ENCODE measurements around the gene CLCNKB. TPM values are rescaled to one million over a fixed set of nuclear protein-coding genes. Genes with fewer than 3 reads are reported as not detected.
"Not testable (repeated sequence)": the region's sequence is repeated elsewhere in the genome, so short reads cannot be mapped to it uniquely, and the experiment has no call there.

Gene CLCNKB
- total RNA-seq, 1 experiment from 2014 or later, result 1.1 TPM

DNA sequence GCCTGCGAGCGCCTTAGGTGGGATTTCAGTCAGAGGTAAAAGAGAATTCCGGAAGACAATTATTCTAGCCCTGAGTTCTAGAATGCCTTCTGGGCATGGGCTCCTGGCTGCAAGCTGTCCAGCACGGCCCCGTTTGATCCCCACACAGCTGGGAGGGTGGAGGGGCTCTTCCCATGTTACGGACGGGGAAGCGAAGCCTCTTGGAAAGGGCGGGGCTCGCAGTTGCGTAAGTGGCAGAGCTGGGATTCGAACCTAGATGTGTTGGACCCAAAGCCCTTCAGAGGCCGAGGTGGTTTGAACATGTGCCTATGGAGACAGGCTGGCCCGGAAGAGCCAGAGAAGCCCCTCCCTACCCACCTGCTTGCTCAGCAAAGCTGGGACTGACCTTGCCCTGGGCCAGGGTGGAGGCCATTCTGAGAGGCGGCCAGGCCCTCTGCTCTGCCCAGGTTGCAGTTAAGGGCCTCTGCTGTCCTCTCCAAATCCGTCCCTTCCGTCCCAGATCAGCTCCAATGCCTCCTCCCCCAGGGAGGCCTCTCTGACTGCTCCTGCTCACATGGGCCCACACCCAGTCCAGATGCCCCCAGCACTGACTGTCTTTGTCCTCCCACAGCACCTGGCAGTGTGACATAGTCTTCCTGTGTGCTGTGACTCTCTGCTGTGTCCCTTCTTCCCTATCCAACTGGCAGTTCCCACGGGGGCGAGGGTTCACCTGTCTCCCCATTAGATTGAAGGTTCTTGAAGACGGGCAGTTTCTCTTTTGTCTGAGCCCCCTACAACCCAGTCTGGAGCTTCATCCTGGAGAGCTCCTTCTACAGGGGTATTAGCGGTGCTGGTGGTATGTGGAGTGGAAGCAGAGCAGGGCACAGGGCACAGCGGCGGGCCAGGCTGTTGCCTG, 24.6 kb upstream of the CLCNKB start:
- H3F3A ChIP-seq (ENCODE audit: insufficient read depth, low read depth), result peaks cover 3% of the 10 kb centered on the region; the same call in 1 of the 2 replicates
- H3K27ac ChIP-seq, result no peak overlapping the region
- no peak overlapping the region for H2AFZ ChIP-seq
- no peaks in the 10 kb centered on the region for H3K79me2 ChIP-seq (ENCODE audit: low read depth)
- H3K9me2 ChIP-seq (ENCODE audit: insufficient read depth), result no peaks in the 10 kb centered on the region
- no peaks in the 10 kb centered on the region for H4K20me1 ChIP-seq (ENCODE audit: insufficient read depth)
- ChIA-PET CTCF (interaction anchor here (0.5 to 0.6 kb wide), 3 partner anchors 22 to 170 kb away, joined by 3 to 12 read pairs (median 4); no protein-coding TSS in a partner anchor), POLR2A (ENCODE audit: unreplicated experiment) (no interaction called here)
- TF ChIP-seq CTCF (conservative IDR thresholded peaks at IDR 0.05) (no peak), EZH2 (IDR thresholded peaks at IDR 0.05; ENCODE audit: low read depth) (no peak)
- H3K4me1 ChIP-seq (replicated peaks; ENCODE audit: insufficient read depth), result no peaks in the 10 kb centered on the region
- H3K36me3 ChIP-seq (ENCODE audit: low read depth), result no peaks in the 10 kb centered on the region
- DNase-seq, result no peak
- H3K4me3 ChIP-seq, result no peak overlapping the region
- no peaks in the 10 kb centered on the region for H3K9me3 ChIP-seq (ENCODE audit: insufficient read depth, low read depth)
- no peaks in the 10 kb centered on the region for H3K27me3 ChIP-seq (ENCODE audit: insufficient read depth, low read depth)
- intact Hi-C loops (cut with micrococcal nuclease; ENCODE audit: unreplicated experiment), result no loop called here
- no TSS peak for BruUV-seq (replicated peaks)
- no peak overlapping the region for H3K4me2 ChIP-seq

- Histone ChIP-seq H3K4me1 (replicated peaks; ENCODE audit: insufficient read depth) (no peaks in the 10 kb centered on the region), H3K27me3 (ENCODE audit: insufficient read depth, low read depth) (no peaks in the 10 kb centered on the region), H3K9me2 (ENCODE audit: insufficient read depth) (no peaks in the 10 kb centered on the region), H3K27ac (no peak overlapping the region), H3K4me3 (no peak overlapping the region), H3K9me3 (ENCODE audit: insufficient read depth, low read depth) (no peaks in the 10 kb centered on the region), H3K79me2 (ENCODE audit: low read depth) (no peaks in the 10 kb centered on the region), H3K36me3 (ENCODE audit: low read depth) (no peaks in the 10 kb centered on the region), H4K20me1 (ENCODE audit: insufficient read depth) (no peaks in the 10 kb centered on the region), H2AFZ (no peak overlapping the region), H3F3A (ENCODE audit: insufficient read depth, low read depth) (no peaks in the 10 kb centered on the region), H3K4me2 (no peak overlapping the region)
- no peak for DNase-seq
- intact Hi-C loops (cut with micrococcal nuclease; ENCODE audit: unreplicated experiment), result no loop called here
- TF ChIP-seq CTCF (conservative IDR thresholded peaks at IDR 0.05), result no peak
- TF ChIP-seq EZH2 (IDR thresholded peaks at IDR 0.05; ENCODE audit: low read depth), result no peak
- POLR2A ChIA-PET (ENCODE audit: unreplicated experiment), result no interaction called here
- BruUV-seq (replicated peaks), result no TSS peak
- CTCF ChIA-PET, result no interaction called here
These were observed 23.8 kb upstream of the CLCNKB start for GRCh38 chr1:16019644-16020277.

DNA sequence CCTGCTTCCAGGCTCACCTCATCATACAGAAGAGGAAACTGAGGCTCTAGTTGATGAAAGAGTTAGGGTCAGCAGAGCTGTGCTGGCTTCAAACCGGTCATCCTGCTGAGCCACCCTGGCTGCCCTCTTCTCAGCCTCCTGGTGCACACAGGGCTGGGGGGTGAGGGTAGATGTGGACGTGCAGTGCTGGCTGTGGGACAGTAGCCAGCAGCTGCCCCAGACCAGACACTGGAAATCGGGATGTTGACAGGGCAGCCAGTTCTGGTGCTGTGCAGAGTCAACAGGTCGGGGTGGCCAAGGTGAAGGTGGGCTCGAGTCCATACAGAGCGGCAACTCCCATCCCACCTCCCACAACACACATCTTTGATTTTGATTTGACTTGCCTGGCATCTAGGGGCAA, 23.3 kb upstream of the CLCNKB start:
- no peak for DNase-seq
- Histone ChIP-seq H3F3A (ENCODE audit: insufficient read depth, low read depth) (0 out of 2 replicates have a peak, but pooled peaks cover under 1% of the 10 kb centered on the region), H3K4me3 (no peak overlapping the region), H2AFZ (no peak overlapping the region), H4K20me1 (ENCODE audit: insufficient read depth) (no peaks in the 10 kb centered on the region), H3K9me2 (ENCODE audit: insufficient read depth) (no peaks in the 10 kb centered on the region), H3K79me2 (ENCODE audit: low read depth) (no peaks in the 10 kb centered on the region), H3K27me3 (ENCODE audit: insufficient read depth, low read depth) (no peaks in the 10 kb centered on the region), H3K9me3 (ENCODE audit: insufficient read depth, low read depth) (no peaks in the 10 kb centered on the region), H3K27ac (no peak overlapping the region), H3K4me2 (no peak overlapping the region), H3K4me1 (replicated peaks; ENCODE audit: insufficient read depth) (no peaks in the 10 kb centered on the region), H3K36me3 (ENCODE audit: low read depth) (no peaks in the 10 kb centered on the region)
- no TSS peak for BruUV-seq (replicated peaks)
- CTCF ChIA-PET, result no interaction called here
- TF ChIP-seq CTCF (conservative IDR thresholded peaks at IDR 0.05) (no peak), EZH2 (IDR thresholded peaks at IDR 0.05; ENCODE audit: low read depth) (no peak)
- intact Hi-C loops (cut with micrococcal nuclease; ENCODE audit: unreplicated experiment), result no loop called here
- POLR2A ChIA-PET (ENCODE audit: unreplicated experiment), result no interaction called here

GRCh38 chr1:16020878-16021277, 22.7 kb upstream of the CLCNKB start:
- DNase-seq; BruUV-seq (replicated peaks): not testable (repeated sequence)

More at GRCh38 chr1:16020878-16021277, 22.7 kb upstream of the CLCNKB start:
- H3K4me1 ChIP-seq (replicated peaks; ENCODE audit: insufficient read depth); H3K4me2 ChIP-seq; H2AFZ ChIP-seq; H3K9me3 ChIP-seq (ENCODE audit: insufficient read depth, low read depth); H3K36me3 ChIP-seq (ENCODE audit: low read depth); H3K27ac ChIP-seq; H3K4me3 ChIP-seq; H4K20me1 ChIP-seq (ENCODE audit: insufficient read depth); H3K9me2 ChIP-seq (ENCODE audit: insufficient read depth); H3F3A ChIP-seq (ENCODE audit: insufficient read depth, low read depth); CTCF ChIA-PET; intact Hi-C loops (cut with micrococcal nuclease; ENCODE audit: unreplicated experiment); POLR2A ChIA-PET (ENCODE audit: unreplicated experiment); H3K79me2 ChIP-seq (ENCODE audit: low read depth); H3K27me3 ChIP-seq (ENCODE audit: insufficient read depth, low read depth): not testable (repeated sequence)

Data from PC-9 (cell line).